HTERT RPE-1 (cell line): ENCODE measurements around the gene ANTXRL.
"Not testable (repeated sequence)": the region's sequence is repeated elsewhere in the genome, so short reads cannot be mapped to it uniquely, and the experiment has no call there.

Experiments used
- in situ Hi-C: fragments of 300-500 bp; cut with MboI; formaldehyde crosslinking; loops from 4 replicates; pipeline ENCODE4 v1.14.3; 2020; ENCODE audit warnings: low sequenced_read_pairs

The ANTXRL gene

GRCh38 chr10:46272863-46273415, 13.9 kb upstream of the ANTXRL start:
- in situ Hi-C loops: no loop called here

GRCh38 chr10:46273506-46274477, 13.0 kb upstream of the ANTXRL start:
- in situ Hi-C loops: no loop called here

- in situ Hi-C loops: no loop called here
Measured at GRCh38 chr10:46277840-46278239, 9.0 kb upstream of the ANTXRL start.

- in situ Hi-C loops: not testable (repeated sequence)
Measured at GRCh38 chr10:46282421-46282831, 4.4 kb upstream of the ANTXRL start.

- in situ Hi-C loops: no loop called here
Measured at GRCh38 chr10:46282842-46283574, 3.8 kb upstream of the ANTXRL start.

- in situ Hi-C loops: no loop called here
Measured at GRCh38 chr10:46283580-46284285, 3.1 kb upstream of the ANTXRL start.

- in situ Hi-C loops: no loop called here
Measured at GRCh38 chr10:46284286-46285229, 2.2 kb upstream of the ANTXRL start.

GRCh38 chr10:46285300-46285699, 1.5 kb upstream of the ANTXRL start:
- in situ Hi-C loops: no loop called here

- in situ Hi-C loops: no loop called here
Measured at GRCh38 chr10:46285966-46286620, 704 bp upstream of the ANTXRL start.

GRCh38 chr10:46287846-46288477, 1.2 kb downstream of the ANTXRL start:
- in situ Hi-C loops: no loop called here

- in situ Hi-C loops: no loop called here
Measured at GRCh38 chr10:46288601-46289206, 1.9 kb downstream of the ANTXRL start.

- in situ Hi-C loops: no loop called here
Measured at GRCh38 chr10:46289209-46289810, 2.5 kb downstream of the ANTXRL start.

- in situ Hi-C loops: no loop called here
Measured at GRCh38 chr10:46290101-46290886, 3.5 kb downstream of the ANTXRL start.

- in situ Hi-C loops: no loop called here
Measured at GRCh38 chr10:46291817-46292572, 5.2 kb downstream of the ANTXRL start.

GRCh38 chr10:46292573-46293023, 5.8 kb downstream of the ANTXRL start:
- in situ Hi-C loops: no loop called here

GRCh38 chr10:46293228-46293627, 6.4 kb downstream of the ANTXRL start:
- in situ Hi-C loops: no loop called here
